H1 (cell line): Measurements from ENCODE around the gene EXOC2. TPM values are rescaled to one million over a fixed set of nuclear protein-coding genes. Genes with fewer than 3 reads are reported as not detected.

ENCODE experiments used
- CHD1 ChIP-seq: IDR thresholded peaks from 2 replicates; pipeline ENCODE4 v1.6.1; 2012; ENCODE audit warnings: low read depth, low read length, improper control_type of control experiment
- MAFK ChIP-seq: IDR thresholded peaks from 2 replicates; pipeline ENCODE4 v1.6.1; 2012; ENCODE audit warnings: low read depth, mild to moderate bottlenecking, improper control_type of control experiment, low read length
- PHF8 ChIP-seq: fragments of 200-600 bp; sonication (generic); conservative IDR thresholded peaks from 2 replicates; pipeline ENCODE4 v1.7.1; 2012; ENCODE audit warnings: low read depth, mild to moderate bottlenecking, inconsistent platforms, low read length, moderate library complexity
- POLR2A ChIP-seq, 2 experiments: IDR thresholded peaks; 1 replicate in 1 of 2; 2 replicates in 1 of 2; pipeline ENCODE4 v1.6.1; 2011; ENCODE audit warnings: low read depth in 2 of 2, low read length in 2 of 2, mild to moderate bottlenecking in 2 of 2; ENCODE audit errors: control extremely low read depth in 1 of 2
- RBBP5 ChIP-seq: IDR thresholded peaks from 2 replicates; pipeline ENCODE4 v1.7.1; 2012; ENCODE audit warnings: low read depth, mild to moderate bottlenecking, inconsistent platforms, low read length, moderate library complexity, borderline replicate concordance
- SP1 ChIP-seq: IDR thresholded peaks from 2 replicates; pipeline ENCODE4 v1.6.1; 2011; ENCODE audit warnings: low read depth, low read length
- SUZ12 ChIP-seq: fragments of 200-600 bp; sonication (generic); IDR thresholded peaks from 2 replicates; pipeline ENCODE4 v1.6.1; 2012; ENCODE audit warnings: mild to moderate bottlenecking, inconsistent platforms, low read length, moderate library complexity, mixed read lengths
- USF2 ChIP-seq: IDR thresholded peaks from 2 replicates; pipeline ENCODE4 v1.6.1; 2011; ENCODE audit warnings: low read length, improper control_type of control experiment
- polyA plus RNA-seq, 7 experiments: library from polyadenylated mRNA; depleted of rRNA in 3 of 7; stranded (reverse) in 5 of 7; unstranded in 2 of 7; fragments of >200 nt in 5 of 7; fragments of 200-250 nt in 2 of 7; gene quantifications; 1 replicate in 5 of 7; 2 replicates in 1 of 7; 4 replicates in 1 of 7; pipeline versions ENCODE4 v1.2.1 to v1.2.3, GENCODE V29; 2011 to 2013; ENCODE audit warnings: missing spikeins in 2 of 7, mixed read lengths in 2 of 7
- total RNA-seq: library from RNA; stranded (reverse); fragmentation: NEBNext Ultra II Directional; extraction: Animal tissue kit (Norgen Biotek cat#: 25700); gene quantifications from 2 replicates; pipeline ENCODE4 v1.2.1, GENCODE V29; 2021

Gene EXOC2
- total and polyA plus RNA-seq, 2 of the 8 experiments (the other 6 are each of a cell fraction or from before 2014, with no cell fraction given) = 25.5 to 44.4 TPM

- TF ChIP-seq USF2 (no peak), CHD1 (no peak), SUZ12 (no peak), PHF8 (no peak), POLR2A (IDR thresholded peaks at IDR 0.05; ENCODE audit: control extremely low read depth in 1 of 2, low read depth in 2 of 2, low read length in 2 of 2) (no peak), SP1 (no peak), MAFK (no peak), RBBP5 (no peak)
Observed at GRCh38 chr6:722608-723007, 29.7 kb upstream of the EXOC2 start (continued).
